AG04449 (cell line): Measurements from ENCODE around the gene PAQR5.

Source experiments
- CTCF ChIA-PET: fragments of 350-600 bp; formaldehyde crosslinking; extraction: SDS; loops from one replicate; lab custom pipeline; 2021; ENCODE audit warnings: antibody characterized with exemption; lab: Yijun Ruan, JAX
- POLR2A ChIA-PET: fragments of 400-600, 350-600 bp; formaldehyde crosslinking; extraction: SDS; loops from one replicate; lab custom pipeline; 2020; ENCODE audit warnings: antibody characterized with exemption, inconsistent platforms; lab: Yijun Ruan, JAX
- DNase-seq: peaks from one replicate; pipeline ENCODE4 v3.0.0-alpha.2; 2010; ENCODE audit warnings: low read depth, low spot score
- H3K4me3 ChIP-seq: 2 replicates; pipeline ENCODE4 v1.5.1; 2011; ENCODE audit warnings: low read depth, mild to moderate bottlenecking, control low read depth, low read length
- TF ChIP-seq, protein P1 (sequence below): IDR thresholded peaks from one replicate; pipeline ENCODE4 v1.5.1; 2011; ENCODE audit warnings: mild to moderate bottlenecking, moderate library complexity, low read length, control low read depth, inconsistent platforms; ENCODE audit not compliant: insufficient read depth; ENCODE audit errors: missing control alignments

Gene PAQR5

GRCh38 chr15:69415381-69415780 lies 116.7 kb downstream of the PAQR5 start:
- ChIA-PET POLR2A (interaction anchor here (0.6 to 2.3 kb wide), 5 partner anchors 11 to 47 kb away, joined by 3 to 23 read pairs (median 3); partner anchors contain the start of gene RPLP1), CTCF (no interaction called here)
- TF ChIP-seq, protein P1, sequence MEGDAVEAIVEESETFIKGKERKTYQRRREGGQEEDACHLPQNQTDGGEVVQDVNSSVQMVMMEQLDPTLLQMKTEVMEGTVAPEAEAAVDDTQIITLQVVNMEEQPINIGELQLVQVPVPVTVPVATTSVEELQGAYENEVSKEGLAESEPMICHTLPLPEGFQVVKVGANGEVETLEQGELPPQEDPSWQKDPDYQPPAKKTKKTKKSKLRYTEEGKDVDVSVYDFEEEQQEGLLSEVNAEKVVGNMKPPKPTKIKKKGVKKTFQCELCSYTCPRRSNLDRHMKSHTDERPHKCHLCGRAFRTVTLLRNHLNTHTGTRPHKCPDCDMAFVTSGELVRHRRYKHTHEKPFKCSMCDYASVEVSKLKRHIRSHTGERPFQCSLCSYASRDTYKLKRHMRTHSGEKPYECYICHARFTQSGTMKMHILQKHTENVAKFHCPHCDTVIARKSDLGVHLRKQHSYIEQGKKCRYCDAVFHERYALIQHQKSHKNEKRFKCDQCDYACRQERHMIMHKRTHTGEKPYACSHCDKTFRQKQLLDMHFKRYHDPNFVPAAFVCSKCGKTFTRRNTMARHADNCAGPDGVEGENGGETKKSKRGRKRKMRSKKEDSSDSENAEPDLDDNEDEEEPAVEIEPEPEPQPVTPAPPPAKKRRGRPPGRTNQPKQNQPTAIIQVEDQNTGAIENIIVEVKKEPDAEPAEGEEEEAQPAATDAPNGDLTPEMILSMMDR = no peak
- H3K4me3 ChIP-seq = peak overlapping the region; percentile 98
- DNase-seq = no peak

DNA sequence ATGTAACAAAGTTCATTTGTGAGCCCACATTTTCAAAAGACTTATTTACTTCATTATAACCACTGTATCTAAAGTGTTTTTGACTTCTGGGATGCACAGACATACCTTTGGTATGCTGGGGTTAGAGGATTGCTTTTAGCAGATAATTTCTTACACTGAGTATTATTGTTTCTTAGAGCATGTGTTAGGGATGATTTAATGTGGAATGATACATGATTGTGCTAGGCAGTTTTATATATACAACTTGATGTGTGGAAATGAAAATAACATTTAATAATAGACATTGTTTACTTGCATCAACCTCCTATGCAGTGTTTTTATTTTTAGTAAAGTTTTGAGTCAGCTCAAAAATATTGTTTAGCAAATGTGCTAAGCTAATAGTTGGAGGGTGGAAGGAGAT lies 118.9 kb downstream of the PAQR5 start:
- CTCF ChIA-PET = interaction anchor here (0.6 to 1.2 kb wide), 2 partner anchors 36 to 855 kb away, joined by 3 read pairs; no protein-coding TSS in a partner anchor

DNA sequence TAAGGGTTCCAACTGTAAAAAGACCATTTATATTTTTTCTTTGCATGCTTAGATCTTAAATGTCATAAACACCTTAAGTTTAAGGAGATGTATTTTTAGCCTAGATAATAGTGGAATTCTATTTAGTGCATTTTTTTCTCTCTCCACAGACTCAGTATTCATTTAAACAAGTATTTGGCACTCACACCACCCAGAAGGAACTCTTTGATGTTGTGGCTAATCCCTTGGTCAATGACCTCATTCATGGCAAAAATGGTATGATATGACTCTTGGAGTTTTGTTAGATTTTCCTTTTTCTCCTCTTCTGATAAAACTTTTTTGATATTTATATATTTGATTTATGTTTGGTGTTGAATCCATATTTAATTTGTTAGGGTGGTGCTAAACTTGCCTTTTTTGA lies 122.8 kb downstream of the PAQR5 start:
- ChIA-PET CTCF (interaction anchor here (1.1 kb wide), 1 partner anchor 27 kb away, joined by 3 read pairs; no protein-coding TSS in a partner anchor), POLR2A (no interaction called here)
- no peak overlapping the region for H3K4me3 ChIP-seq
- TF ChIP-seq, protein P1 = no peak
- no peak for DNase-seq

More for the DNA sequence above, 118.9 kb downstream of the PAQR5 start:
- H3K4me3 ChIP-seq = no peak overlapping the region
- no peak for DNase-seq
- POLR2A ChIA-PET = interaction anchor here (1.0 kb wide), 1 partner anchor 45 kb away, joined by 5 read pairs; no protein-coding TSS in a partner anchor
- TF ChIP-seq, protein P1 = no peak

DNA sequence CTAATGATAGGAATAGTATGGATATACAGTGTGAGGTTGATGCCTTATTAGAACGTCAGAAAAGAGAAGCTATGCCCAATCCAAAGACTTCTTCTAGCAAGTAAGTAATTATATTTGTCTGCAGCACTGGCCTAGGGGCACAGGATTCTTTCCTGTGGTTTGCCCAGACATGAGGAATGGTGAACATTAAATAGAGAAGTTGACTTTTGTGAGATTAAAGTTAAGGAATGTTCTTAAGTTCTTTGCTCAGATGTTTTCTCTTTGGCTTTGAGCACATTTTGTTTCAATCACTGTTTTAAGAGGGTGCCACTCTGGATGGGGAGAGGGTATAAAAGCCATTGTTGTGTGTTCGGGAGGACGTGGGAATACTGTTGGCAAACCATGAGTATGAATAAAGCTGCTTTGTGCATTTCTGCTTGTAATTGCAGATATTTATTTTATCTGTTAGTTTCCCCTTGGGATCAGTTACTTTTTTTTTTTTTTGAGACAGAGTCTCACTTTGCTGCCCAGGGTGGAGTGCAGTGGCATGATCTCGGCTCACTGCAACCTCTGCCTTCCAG lies 123.7 kb downstream of the PAQR5 start:
- ChIA-PET POLR2A (interaction anchor here (0.6 kb wide), 1 partner anchor 29 kb away, joined by 3 read pairs; no protein-coding TSS in a partner anchor), CTCF (interaction anchor here (1.1 to 2.0 kb wide), 2 partner anchors 28 to 40 kb away, joined by 3 to 11 read pairs; no protein-coding TSS in a partner anchor)
- TF ChIP-seq, protein P1 = no peak
- no peak for DNase-seq
- H3K4me3 ChIP-seq = no peak overlapping the region

DNA sequence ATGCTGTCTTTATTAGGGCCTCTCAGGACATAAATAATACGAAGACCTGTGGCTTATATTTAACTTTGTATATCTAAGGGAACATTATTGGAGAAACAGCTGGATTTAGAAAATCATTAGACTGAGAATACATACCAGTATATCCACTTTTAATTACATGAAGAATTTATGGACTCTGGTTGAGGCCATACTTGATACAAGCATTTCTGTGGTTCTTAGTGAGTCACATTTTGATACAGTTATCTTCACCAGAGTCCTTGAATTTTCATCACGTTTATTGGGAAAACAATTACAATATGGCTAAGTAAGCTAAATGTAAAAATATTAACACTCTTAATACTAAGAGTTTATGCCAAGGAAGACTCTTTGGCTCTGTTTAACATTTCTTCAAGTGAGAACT lies 125.3 kb downstream of the PAQR5 start:
- CTCF ChIA-PET = interaction anchor here (1.0 to 2.0 kb wide), 4 partner anchors 9 to 41 kb away, joined by 3 to 11 read pairs (median 4); no protein-coding TSS in a partner anchor

More for the DNA sequence above, 125.3 kb downstream of the PAQR5 start:
- TF ChIP-seq, protein P1 = no peak
- H3K4me3 ChIP-seq = no peak overlapping the region
- no peak for DNase-seq
- POLR2A ChIA-PET = interaction anchor here (0.9 to 1.1 kb wide), 2 partner anchors 10 to 28 kb away, joined by 4 to 5 read pairs; partner anchors contain the start of gene KIF23
